ENCODE data around the gene ZNF236. TPM values are rescaled to one million over a fixed set of nuclear protein-coding genes. Genes with fewer than 3 reads are reported as not detected.

ZNF236 gene
- total and polyA plus RNA-seq, 10 of the 15 experiments (the other 5 are each of a cell fraction or from before 2014, with no cell fraction given), result 1.0 to 14.4 (median 5.9) TPM

DNA sequence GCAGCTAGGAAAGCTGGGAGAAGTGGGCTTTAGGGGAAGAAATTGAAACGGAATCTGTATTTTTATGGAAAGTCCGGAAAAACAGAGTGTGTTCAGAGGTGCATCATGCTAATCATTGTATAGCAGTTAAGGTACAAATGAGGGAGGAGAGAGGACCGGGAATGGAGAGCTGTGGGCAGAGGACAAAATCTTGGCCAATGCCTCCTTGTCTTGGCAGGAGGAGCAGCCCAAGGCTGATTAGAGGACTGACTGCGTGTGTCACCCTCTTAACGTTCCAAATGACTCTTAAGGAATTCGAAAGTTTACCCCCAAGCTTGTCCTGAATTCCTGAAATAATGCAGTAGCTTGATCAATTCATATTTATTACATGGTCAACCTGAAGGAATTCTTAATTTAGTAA lies 81.0 kb downstream of the ZNF236 start:
- no peaks in the 10 kb centered on the region for H3K9me3 ChIP-seq (replicated peaks; ENCODE audit: control insufficient read depth, insufficient read depth, low read length)
- H3K4me2 ChIP-seq (ENCODE audit: control insufficient read depth, insufficient read depth), result no peak overlapping the region
- H3K4me3 ChIP-seq, result no peak overlapping the region
- 99% methylated on average over 6 of the region's 6 CpGs for WGBS (ENCODE audit: insufficient coverage, insufficient replicate concordance, low lambda C conversion rate, missing lambda C conversion rate)
- POLR2A ChIA-PET, result interaction anchor here (0.9 kb wide), 1 partner anchor 16 kb away, joined by 3 read pairs; no protein-coding TSS in a partner anchor
- H3K27ac ChIP-seq (ENCODE audit: control insufficient read depth, insufficient read depth), result no peak overlapping the region
- intact Hi-C loops (cut with micrococcal nuclease; ENCODE audit: unreplicated experiment) (no loop called here), in situ Hi-C loops (cut with MboI) (no loop called here)
- no peak for TF ChIP-seq EED (IDR thresholded peaks at IDR 0.05; ENCODE audit: low read depth)
- TF ChIP-seq SMAD1 (IDR thresholded peaks at IDR 0.05; ENCODE audit: low read depth, partially characterized antibody), result no peak
- TF ChIP-seq SPI1 (IDR thresholded peaks at IDR 0.05; ENCODE audit: borderline replicate concordance, insufficient read depth, low read depth, low read length), result no peak
- no peak for TF ChIP-seq CHD4 (IDR thresholded peaks at IDR 0.05)
- TF ChIP-seq, protein P1, sequence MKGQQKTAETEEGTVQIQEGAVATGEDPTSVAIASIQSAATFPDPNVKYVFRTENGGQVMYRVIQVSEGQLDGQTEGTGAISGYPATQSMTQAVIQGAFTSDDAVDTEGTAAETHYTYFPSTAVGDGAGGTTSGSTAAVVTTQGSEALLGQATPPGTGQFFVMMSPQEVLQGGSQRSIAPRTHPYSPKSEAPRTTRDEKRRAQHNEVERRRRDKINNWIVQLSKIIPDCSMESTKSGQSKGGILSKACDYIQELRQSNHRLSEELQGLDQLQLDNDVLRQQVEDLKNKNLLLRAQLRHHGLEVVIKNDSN (IDR thresholded peaks at IDR 0.05; ENCODE audit: borderline replicate concordance, extremely low read length, insufficient read depth, low read depth, low read length), result no peak
- TF ChIP-seq SMARCA5 (IDR thresholded peaks at IDR 0.05), result no peak
- no peak for TF ChIP-seq EGR1 (IDR thresholded peaks at IDR 0.05; ENCODE audit: borderline replicate concordance in 1 of 2, low read depth in 2 of 2, low read length in 2 of 2)
- TF ChIP-seq BCL11A (IDR thresholded peaks at IDR 0.05; ENCODE audit: low read depth, low read length), result no peak
- TF ChIP-seq SRF (IDR thresholded peaks at IDR 0.05; ENCODE audit: low read depth in 2 of 2, low read length in 2 of 2), result no peak
- no peak for TF ChIP-seq SIN3A (IDR thresholded peaks at IDR 0.05; ENCODE audit: low read depth, low read length)
- no peak for TF ChIP-seq YBX1 (IDR thresholded peaks at IDR 0.05)
- TF ChIP-seq, protein P2, sequence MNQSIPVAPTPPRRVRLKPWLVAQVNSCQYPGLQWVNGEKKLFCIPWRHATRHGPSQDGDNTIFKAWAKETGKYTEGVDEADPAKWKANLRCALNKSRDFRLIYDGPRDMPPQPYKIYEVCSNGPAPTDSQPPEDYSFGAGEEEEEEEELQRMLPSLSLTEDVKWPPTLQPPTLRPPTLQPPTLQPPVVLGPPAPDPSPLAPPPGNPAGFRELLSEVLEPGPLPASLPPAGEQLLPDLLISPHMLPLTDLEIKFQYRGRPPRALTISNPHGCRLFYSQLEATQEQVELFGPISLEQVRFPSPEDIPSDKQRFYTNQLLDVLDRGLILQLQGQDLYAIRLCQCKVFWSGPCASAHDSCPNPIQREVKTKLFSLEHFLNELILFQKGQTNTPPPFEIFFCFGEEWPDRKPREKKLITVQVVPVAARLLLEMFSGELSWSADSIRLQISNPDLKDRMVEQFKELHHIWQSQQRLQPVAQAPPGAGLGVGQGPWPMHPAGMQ (IDR thresholded peaks at IDR 0.05; ENCODE audit: borderline replicate concordance), result no peak
- no peaks in the 10 kb centered on the region for H3K27me3 ChIP-seq (replicated peaks in 1 of 2; ENCODE audit: control insufficient read depth in 2 of 2, insufficient read depth in 2 of 2, low read length in 1 of 2)
- no peaks in the 10 kb centered on the region for H4K20me1 ChIP-seq (ENCODE audit: control insufficient read depth, insufficient read depth)
- SMC1A ChIA-PET (ENCODE audit: uncharacterized antibody, unreplicated experiment), result interaction anchor here (1.2 kb wide), 1 partner anchor 100 kb away, joined by 3 read pairs; no protein-coding TSS in a partner anchor
- peaks cover 2 to 4% of the 10 kb centered on the region in 2 experiments; a peak in 3 of 4 replicates for H3K36me3 ChIP-seq (ENCODE audit: control insufficient read depth in 2 of 2, insufficient read depth in 2 of 2, low read length in 1 of 2)
- DNase-seq (ENCODE audit: low read depth, low spot score) (no peak), ATAC-seq (no peak), FAIRE-seq (no peak)
- no TSS peak for BruUV-seq (replicated peaks)
- RAD21 ChIA-PET (ENCODE audit: unreplicated experiment), result interaction anchor here (0.6 to 0.9 kb wide), 2 partner anchors 19 to 153 kb away, joined by 3 read pairs; no protein-coding TSS in a partner anchor
- H3K79me2 ChIP-seq (ENCODE audit: control insufficient read depth, insufficient read depth, low read length), result no peaks in the 10 kb centered on the region
- H3K9ac ChIP-seq (ENCODE audit: control insufficient read depth, insufficient read depth, low read length), result no peak overlapping the region
- H3K4me1 ChIP-seq (ENCODE audit: control insufficient read depth, insufficient read depth, low read length), result no peaks in the 10 kb centered on the region
- CTCF ChIA-PET, result interaction anchor here (0.9 to 2.5 kb wide), 4 partner anchors 10 to 100 kb away, joined by 3 to 12 read pairs (median 4); no protein-coding TSS in a partner anchor
- H2AFZ ChIP-seq (ENCODE audit: control insufficient read depth, low read depth, low read length), result no peak overlapping the region
